ENCODE measurements around the gene EVC2. TPM values are rescaled to one million over a fixed set of nuclear protein-coding genes. Genes with fewer than 3 reads are reported as not detected.

The EVC2 gene
- total RNA-seq, 4 donors from 2014 or later: 8.3 to 12.4 (median 9.9) TPM

GRCh38 chr4:5626913-5627312 is 81.4 kb downstream of the EVC2 start:
- WGBS: 79% methylated on average over 2 of the region's 2 CpGs
- TF ChIP-seq POLR2AphosphoS5 (IDR thresholded peaks at IDR 0.05): no peak
- Histone ChIP-seq H3K4me1 (no peaks in the 10 kb centered on the region), H3K36me3 (peaks cover 44 to 100% (median 80%) of the 10 kb centered on the region in 4 donors), H3K4me3 (no peak overlapping the region), H3K27ac (replicated peaks in 1 of 4) (no peak overlapping the region), H3K9me3 (no peaks in the 10 kb centered on the region), H3K27me3 (no peaks in the 10 kb centered on the region)
- DNase-seq (ENCODE audit: extremely low spot score): no peak
- intact Hi-C loops (cut with DNase I): no loop called here

- Histone ChIP-seq H3K27me3 (no peaks in the 10 kb centered on the region), H3K4me3 (no peak overlapping the region), H3K36me3 (peaks cover 28 to 97% (median 67%) of the 10 kb centered on the region in 4 donors), H3K27ac (replicated peaks in 1 of 4) (no peak overlapping the region), H3K4me1 (no peaks in the 10 kb centered on the region), H3K9me3 (no peaks in the 10 kb centered on the region)
- TF ChIP-seq EP300 (IDR thresholded peaks at IDR 0.05) (no peak), CTCF (IDR thresholded peaks at IDR 0.05) (no peak), POLR2A (IDR thresholded peaks at IDR 0.05; ENCODE audit: low read depth) (no peak), POLR2AphosphoS5 (IDR thresholded peaks at IDR 0.05) (no peak)
- intact Hi-C loops (cut with DNase I): no loop called here
- DNase-seq (ENCODE audit: extremely low spot score): no peak
- WGBS: 96% methylated on average over 22 of the region's 23 CpGs
Observed at GRCh38 chr4:5622596-5622995, 85.8 kb downstream of the EVC2 start.

GRCh38 chr4:5619913-5620625 is 88.3 kb downstream of the EVC2 start:
- no peak overlapping the region for H3K27ac ChIP-seq (replicated peaks in 1 of 4)
- intact Hi-C loops (cut with DNase I): no loop called here
- no peaks in the 10 kb centered on the region for H3K9me3 ChIP-seq
- H3K27me3 ChIP-seq: no peaks in the 10 kb centered on the region
- no peaks in the 10 kb centered on the region for H3K4me1 ChIP-seq
- DNase-seq (ENCODE audit: extremely low spot score): no peak
- WGBS: 90% methylated on average over 14 of the region's 14 CpGs
- peaks cover 23 to 97% (median 66%) of the 10 kb centered on the region in 4 donors for H3K36me3 ChIP-seq
- no peak for TF ChIP-seq CTCF (IDR thresholded peaks at IDR 0.05)
- no peak for TF ChIP-seq POLR2A (IDR thresholded peaks at IDR 0.05; ENCODE audit: low read depth)
- no peak for TF ChIP-seq EP300 (IDR thresholded peaks at IDR 0.05)
- TF ChIP-seq POLR2AphosphoS5 (IDR thresholded peaks at IDR 0.05): no peak
- no peak overlapping the region for H3K4me3 ChIP-seq

GRCh38 chr4:5618051-5618960 is 90.1 kb downstream of the EVC2 start:
- Histone ChIP-seq H3K27ac (replicated peaks in 1 of 4) (no peak overlapping the region), H3K4me1 (no peaks in the 10 kb centered on the region), H3K36me3 (peaks cover 12 to 97% (median 65%) of the 10 kb centered on the region in 4 donors), H3K4me3 (no peak overlapping the region), H3K9me3 (no peaks in the 10 kb centered on the region), H3K27me3 (no peaks in the 10 kb centered on the region)
- intact Hi-C loops (cut with DNase I): no loop called here
- no peak for DNase-seq (ENCODE audit: extremely low spot score)
- TF ChIP-seq POLR2AphosphoS5 (IDR thresholded peaks at IDR 0.05) (no peak), CTCF (IDR thresholded peaks at IDR 0.05) (no peak), POLR2A (IDR thresholded peaks at IDR 0.05; ENCODE audit: low read depth) (no peak), EP300 (IDR thresholded peaks at IDR 0.05) (no peak)
- WGBS: 95% methylated on average over 11 of the region's 11 CpGs

GRCh38 chr4:5616331-5616950 is 91.9 kb downstream of the EVC2 start:
- TF ChIP-seq POLR2A (IDR thresholded peaks at IDR 0.05; ENCODE audit: low read depth): no peak
- Histone ChIP-seq H3K4me1 (no peaks in the 10 kb centered on the region), H3K9me3 (no peaks in the 10 kb centered on the region), H3K27ac (replicated peaks in 1 of 4) (no peak overlapping the region), H3K36me3 (peaks cover 3 to 90% (median 53%) of the 10 kb centered on the region in 4 donors), H3K27me3 (no peaks in the 10 kb centered on the region), H3K4me3 (no peak overlapping the region)
- intact Hi-C loops (cut with DNase I): no loop called here
- DNase-seq (ENCODE audit: extremely low spot score): no peak
- WGBS: 88% methylated on average over 15 of the region's 16 CpGs

Data from esophagus muscularis mucosa (tissue), 4 donors.